Neural cell (in vitro differentiated cells): Measurements from ENCODE around the gene ACD.

Source experiments
- CTCF ChIP-seq: fragments of 450-650 bp; IDR thresholded peaks from 2 replicates; pipeline ENCODE4 v1.5.1; 2014; ENCODE audit warnings: antibody characterized with exemption, mild to moderate bottlenecking, moderate library complexity; ENCODE audit not compliant: poor library complexity, severe bottlenecking
- EP300 ChIP-seq: fragments of 450-650 bp; conservative IDR thresholded peaks from 2 replicates; pipeline ENCODE4 v1.6.1; 2014; ENCODE audit warnings: antibody characterized with exemption, mild to moderate bottlenecking, moderate library complexity; ENCODE audit not compliant: poor library complexity, severe bottlenecking
- EZH2 ChIP-seq: fragments of 200-600, 300-800 bp; shearing (Covaris generic), sonication (generic); IDR thresholded peaks from 2 replicates; pipeline ENCODE4 v1.6.1; 2014; ENCODE audit warnings: antibody characterized with exemption, low read length, borderline replicate concordance, mild to moderate bottlenecking; ENCODE audit not compliant: insufficient read depth, poor library complexity, severe bottlenecking
- POLR2AphosphoS5 ChIP-seq: IDR thresholded peaks from 2 replicates; pipeline ENCODE4 v1.6.1; 2012
- RAD21 ChIP-seq: fragments of 450-650 bp; conservative IDR thresholded peaks from 2 replicates; pipeline ENCODE4 v1.6.1; 2014; ENCODE audit warnings: antibody characterized with exemption, mild to moderate bottlenecking, moderate library complexity
- REST ChIP-seq: IDR thresholded peaks from 2 replicates; pipeline ENCODE4 v1.6.1; 2012; ENCODE audit warnings: borderline replicate concordance
- SMC3 ChIP-seq: fragments of 450-650 bp; conservative IDR thresholded peaks from 2 replicates; pipeline ENCODE4 v1.6.1; 2014; ENCODE audit warnings: antibody characterized with exemption, mild to moderate bottlenecking, moderate library complexity; ENCODE audit not compliant: poor library complexity
- TAF1 ChIP-seq: IDR thresholded peaks from 2 replicates; pipeline ENCODE4 v1.6.1; 2012; ENCODE audit warnings: low read depth

DNA sequence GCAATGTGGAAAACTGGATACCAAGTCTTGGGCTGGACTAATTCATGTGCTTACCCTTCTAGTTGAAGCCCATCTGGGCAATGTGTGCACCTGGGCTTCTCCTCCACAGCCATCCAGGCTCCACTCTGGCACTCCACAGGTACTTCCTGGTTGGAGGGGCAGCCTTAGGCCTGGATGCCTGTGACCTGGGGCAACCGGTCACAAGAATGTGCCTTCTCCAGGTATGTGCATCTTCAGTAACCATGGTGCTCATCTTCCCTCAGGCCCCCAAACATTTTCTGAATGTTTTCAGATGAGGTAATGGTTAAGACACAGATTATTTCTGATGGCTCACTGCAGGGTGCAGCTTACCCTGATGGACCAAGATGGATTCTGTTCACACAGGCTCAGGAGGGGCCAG, 17.7 kb upstream of the ACD start:
- TF ChIP-seq CTCF (no peak), EZH2 (no peak), RAD21 (no peak), REST (no peak), POLR2AphosphoS5 (no peak), TAF1 (no peak), EP300 (no peak), SMC3 (no peak)
